Naive thymus-derived CD4-positive, alpha-beta T cell (primary cell): ENCODE measurements around the gene RASGRF1. TPM values are rescaled to one million over a fixed set of nuclear protein-coding genes. Genes with fewer than 3 reads are reported as not detected.

Experiments used
- ATAC-seq: fragments of 150-1000 bp; cut with Tn5 transposase; 2 replicates; pipeline ENCODE4 v1.10.0; 2021; ENCODE audit warnings: mild to moderate bottlenecking, moderate library complexity
- CTCF ChIA-PET: fragments of 350-600 bp; sonication (Branson Sonifier 250); formaldehyde crosslinking; loops from one replicate; lab custom pipeline; 2021; ENCODE audit warnings: antibody characterized with exemption; lab: Charles Lee
- POLR2A ChIA-PET: fragments of 350-600 bp; sonication (Branson Sonifier 250); formaldehyde crosslinking; loops from one replicate; lab custom pipeline; 2021; ENCODE audit warnings: antibody characterized with exemption, inconsistent platforms; lab: Charles Lee
- DNase-seq, 9 donors: peaks; one replicate each; pipeline versions ENCODE4 v3.0.0 to v3.0.0-alpha.2; 2020 to 2022; ENCODE audit warnings: mixed read lengths in 1 of 9
- H3K27ac ChIP-seq: one replicate; pipeline ENCODE4 v1.7.0; 2013; ENCODE audit warnings: mild to moderate bottlenecking, low read depth, low read length, moderate library complexity
- H3K27me3 ChIP-seq, 2 donors: one replicate each; pipeline ENCODE4 v1.7.0; 2013; ENCODE audit warnings: low read length in 2 of 2, mild to moderate bottlenecking in 2 of 2, moderate library complexity in 2 of 2; ENCODE audit not compliant: control insufficient read depth in 2 of 2, insufficient read depth in 2 of 2
- H3K36me3 ChIP-seq, 3 experiments: 1 replicate in 2 of 3; 2 replicates in 1 of 3; pipeline ENCODE4 v1.7.0; 2013; ENCODE audit warnings: low read length in 3 of 3, mild to moderate bottlenecking in 3 of 3, moderate library complexity in 1 of 3; ENCODE audit not compliant: insufficient read depth in 3 of 3, control insufficient read depth in 2 of 3
- H3K4me1 ChIP-seq, 2 donors: one replicate each; pipeline ENCODE4 v1.7.0; 2013; ENCODE audit warnings: low read length in 2 of 2, mild to moderate bottlenecking in 2 of 2, moderate library complexity in 1 of 2; ENCODE audit not compliant: control insufficient read depth in 2 of 2, insufficient read depth in 2 of 2
- H3K4me3 ChIP-seq: 2 replicates; pipeline ENCODE4 v1.7.0; 2013; ENCODE audit warnings: mild to moderate bottlenecking, low read length
- H3K9me3 ChIP-seq, 3 experiments: 1 replicate in 2 of 3; 2 replicates in 1 of 3; pipeline ENCODE4 v1.7.0; 2013; ENCODE audit warnings: low read length in 3 of 3; ENCODE audit not compliant: control insufficient read depth in 2 of 3
- H3K27ac Mint-ChIP-seq, 9 donors: one replicate each; pipeline ENCODE4 v1.8.0; 2020 to 2022; ENCODE audit warnings: mixed read lengths in 9 of 9, mild to moderate bottlenecking in 8 of 9, moderate library complexity in 5 of 9, inconsistent platforms in 2 of 9
- H3K27me3 Mint-ChIP-seq, 5 donors: one replicate each; pipeline ENCODE4 v1.8.0; 2021 to 2022; ENCODE audit warnings: mixed read lengths in 5 of 5, mild to moderate bottlenecking in 1 of 5
- H3K36me3 Mint-ChIP-seq, 5 donors: one replicate each; pipeline ENCODE4 v1.8.0; 2020 to 2022; ENCODE audit warnings: mixed read lengths in 5 of 5, mild to moderate bottlenecking in 3 of 5, inconsistent platforms in 1 of 5
- H3K4me1 Mint-ChIP-seq, 7 donors: one replicate each; pipeline ENCODE4 v1.8.0; 2020 to 2022; ENCODE audit warnings: mixed read lengths in 7 of 7, mild to moderate bottlenecking in 3 of 7, inconsistent platforms in 1 of 7
- H3K4me3 Mint-ChIP-seq, 10 donors: one replicate each; pipeline ENCODE4 v1.8.0; 2020 to 2022; ENCODE audit warnings: mild to moderate bottlenecking in 10 of 10, mixed read lengths in 10 of 10, moderate library complexity in 6 of 10, inconsistent platforms in 2 of 10
- H3K9me3 Mint-ChIP-seq, 11 donors: one replicate each; pipeline ENCODE4 v1.8.0; 2020 to 2022; ENCODE audit warnings: mixed read lengths in 11 of 11, mild to moderate bottlenecking in 4 of 11, inconsistent platforms in 1 of 11, moderate library complexity in 1 of 11
- intact Hi-C, 2 donors: fragments of 100-400 bp; cut with micrococcal nuclease; formaldehyde crosslinking; loops; one replicate each; pipeline ENCODE4 v1.15.1; 2023
- polyA plus RNA-seq, 2 donors: library from polyadenylated mRNA; unstranded; fragments of 300-500 nt; fragmentation: Illumina TruSeq; gene quantifications; one replicate each; pipeline ENCODE4 v1.2.3, GENCODE V29; 2021
- total RNA-seq, 6 experiments: library from RNA in 5 of 6; stranded (reverse) in 5 of 6; gene quantifications; 1 replicate in 5 of 6; 2 replicates in 1 of 6; pipeline ENCODE4 v1.2.3 and lab custom pipeline; 2021 to 2026

RASGRF1 gene
- total and polyA plus RNA-seq, 7 experiments from 2014 or later: 0.07 to 0.10 TPM; not detected in 5

DNA sequence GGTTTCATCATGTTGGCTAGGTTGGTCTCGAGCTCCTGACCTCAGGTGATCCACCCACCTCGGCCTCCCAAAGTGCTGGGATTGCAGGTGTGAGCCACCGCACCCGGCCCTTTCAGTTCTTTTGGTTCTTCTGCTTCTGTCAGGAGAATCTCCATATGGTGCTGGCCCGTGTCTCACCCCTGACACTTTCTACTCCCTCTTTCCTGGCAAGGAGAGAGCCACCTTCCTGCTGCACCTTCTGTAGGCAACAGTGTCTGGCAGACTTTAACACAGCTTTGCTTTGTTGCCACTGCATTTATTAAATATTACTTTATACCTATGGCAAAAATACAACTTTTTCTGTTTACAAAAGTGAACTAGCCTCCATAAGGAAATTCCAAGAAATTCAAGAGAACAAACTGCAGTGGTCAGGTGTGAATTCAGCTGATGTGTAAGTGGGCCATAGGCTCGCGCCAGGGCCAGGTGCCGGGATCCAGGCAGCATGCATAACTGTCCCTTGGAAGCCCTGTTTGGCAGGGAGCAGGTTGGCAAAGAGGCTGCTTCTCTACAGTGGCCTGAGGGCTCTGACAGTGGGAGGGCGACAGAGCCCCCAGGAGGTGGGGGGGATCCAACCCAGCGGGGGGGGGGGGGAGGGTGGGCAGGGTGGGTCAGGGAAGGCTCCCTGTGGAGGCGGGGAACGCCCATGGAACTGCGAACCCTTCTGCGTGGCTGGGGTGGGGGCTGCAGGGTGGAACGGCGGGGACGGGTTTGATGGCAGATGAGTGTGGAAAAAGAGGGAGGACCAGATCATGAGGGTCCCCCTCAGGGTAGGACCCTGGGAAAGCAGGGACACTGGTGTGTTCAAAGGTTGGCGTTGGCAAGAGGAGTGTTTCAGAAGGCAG is 166.9 kb downstream of the RASGRF1 start:
- Mint-ChIP-seq H3K9me3 (no peaks in the 10 kb centered on the region), H3K36me3 (peaks cover 0 to 24% (median 4%) of the 10 kb centered on the region in 5 donors), H3K27ac (peak overlapping the region in 3 of 9 donors; percentile 42 to 62 (median 62)), H3K4me3 (no peak overlapping the region), H3K27me3 (no peaks in the 10 kb centered on the region), H3K4me1 (peaks cover 0 to 6% (median 0%) of the 10 kb centered on the region in 7 donors)
- H3K4me3 ChIP-seq: no peak overlapping the region
- no peaks in the 10 kb centered on the region for H3K27me3 ChIP-seq
- POLR2A ChIA-PET: no interaction called here
- H3K36me3 ChIP-seq: peaks cover 3 to 39% (median 16%) of the 10 kb centered on the region in 3 experiments
- CTCF ChIA-PET: no interaction called here
- no peaks in the 10 kb centered on the region for H3K4me1 ChIP-seq
- DNase-seq (no peak), ATAC-seq (no peak)
- no peak overlapping the region for H3K27ac ChIP-seq
- no peaks in the 10 kb centered on the region for H3K9me3 ChIP-seq
- intact Hi-C loops: no loop called here

DNA sequence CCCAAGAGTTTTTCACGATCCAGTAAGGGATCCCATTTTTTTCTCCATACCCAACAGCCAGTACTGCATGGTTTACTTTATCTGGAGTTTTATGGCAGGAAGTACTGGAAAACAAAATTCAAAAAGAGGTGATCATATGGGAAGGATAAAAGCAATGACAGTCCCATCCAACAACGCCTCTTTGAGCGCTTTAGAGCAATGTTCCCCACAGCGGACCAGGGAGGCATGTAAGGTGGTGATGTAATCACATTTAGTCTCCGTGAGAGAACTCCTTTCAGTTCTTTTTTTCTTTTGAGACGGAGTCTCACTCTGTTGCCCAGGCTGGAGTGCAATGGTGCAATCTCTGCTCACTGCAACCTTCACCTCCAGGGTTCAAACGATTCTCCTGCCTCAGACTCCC is 167.6 kb downstream of the RASGRF1 start:
- Histone ChIP-seq H3K36me3 (peaks cover 3 to 45% (median 16%) of the 10 kb centered on the region in 3 experiments), H3K27ac (no peak overlapping the region), H3K27me3 (no peaks in the 10 kb centered on the region), H3K9me3 (no peaks in the 10 kb centered on the region), H3K4me1 (no peaks in the 10 kb centered on the region), H3K4me3 (no peak overlapping the region)
- DNase-seq: no peak
- ChIA-PET CTCF (no interaction called here), POLR2A (no interaction called here)
- peak overlapping the region in 1 of 9 donors; percentile 41 for H3K27ac Mint-ChIP-seq
- ATAC-seq: peak; percentile 28
- H3K4me3 Mint-ChIP-seq: no peak overlapping the region
- no peaks in the 10 kb centered on the region for H3K9me3 Mint-ChIP-seq
- peaks cover 0 to 6% (median 0%) of the 10 kb centered on the region in 7 donors for H3K4me1 Mint-ChIP-seq
- peaks cover 0 to 24% (median 4%) of the 10 kb centered on the region in 5 donors for H3K36me3 Mint-ChIP-seq
- intact Hi-C loops: no loop called here
- no peaks in the 10 kb centered on the region for H3K27me3 Mint-ChIP-seq

GRCh38 chr15:78922527-78922926 is 168.1 kb downstream of the RASGRF1 start:
- H3K27ac Mint-ChIP-seq: no peak overlapping the region
- ATAC-seq (no peak), DNase-seq (no peak)
- peaks cover 0 to 6% (median 0%) of the 10 kb centered on the region in 7 donors for H3K4me1 Mint-ChIP-seq
- ChIA-PET CTCF (no interaction called here), POLR2A (no interaction called here)
- Histone ChIP-seq H3K27me3 (no peaks in the 10 kb centered on the region), H3K4me1 (no peaks in the 10 kb centered on the region), H3K36me3 (peaks cover 5 to 49% (median 16%) of the 10 kb centered on the region in 3 experiments), H3K27ac (no peak overlapping the region), H3K9me3 (no peaks in the 10 kb centered on the region), H3K4me3 (no peak overlapping the region)
- H3K4me3 Mint-ChIP-seq: no peak overlapping the region
- peaks cover 0 to 20% (median 4%) of the 10 kb centered on the region in 5 donors for H3K36me3 Mint-ChIP-seq
- H3K27me3 Mint-ChIP-seq: no peaks in the 10 kb centered on the region
- intact Hi-C loops: no loop called here
- H3K9me3 Mint-ChIP-seq: no peaks in the 10 kb centered on the region

DNA sequence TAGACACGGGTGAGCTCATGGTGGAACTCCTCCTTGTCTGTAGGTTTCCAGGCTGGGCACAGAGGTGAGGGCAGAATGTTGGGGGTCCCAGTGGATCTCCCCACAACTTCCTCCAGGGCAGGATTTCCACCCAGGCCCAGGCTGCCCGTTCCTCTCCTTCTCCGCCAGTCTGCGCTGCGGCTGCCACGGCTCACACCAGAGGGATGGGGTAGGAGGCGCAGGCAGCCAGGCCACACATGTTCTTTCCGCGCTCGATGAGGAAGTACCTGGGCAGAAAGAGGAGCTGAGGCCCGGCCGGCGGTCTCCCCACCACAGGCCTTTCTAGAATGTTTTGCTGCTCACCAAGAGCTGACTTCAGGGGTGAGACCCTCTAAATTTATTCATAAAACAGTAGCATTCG is 168.6 kb downstream of the RASGRF1 start:
- peaks cover 6 to 49% (median 16%) of the 10 kb centered on the region in 3 experiments for H3K36me3 ChIP-seq
- no peak overlapping the region for H3K4me3 ChIP-seq
- Mint-ChIP-seq H3K27me3 (no peaks in the 10 kb centered on the region), H3K4me1 (peaks cover 0 to 6% (median 2%) of the 10 kb centered on the region in 7 donors), H3K4me3 (no peak overlapping the region), H3K36me3 (peaks cover 0 to 14% (median 4%) of the 10 kb centered on the region in 5 donors), H3K27ac (no peak overlapping the region), H3K9me3 (no peaks in the 10 kb centered on the region)
- no peaks in the 10 kb centered on the region for H3K4me1 ChIP-seq
- no peaks in the 10 kb centered on the region for H3K9me3 ChIP-seq
- intact Hi-C loops: no loop called here
- no peak for ATAC-seq
- no peak for DNase-seq
- ChIA-PET CTCF (no interaction called here), POLR2A (no interaction called here)
- H3K27ac ChIP-seq: no peak overlapping the region
- no peaks in the 10 kb centered on the region for H3K27me3 ChIP-seq

DNA sequence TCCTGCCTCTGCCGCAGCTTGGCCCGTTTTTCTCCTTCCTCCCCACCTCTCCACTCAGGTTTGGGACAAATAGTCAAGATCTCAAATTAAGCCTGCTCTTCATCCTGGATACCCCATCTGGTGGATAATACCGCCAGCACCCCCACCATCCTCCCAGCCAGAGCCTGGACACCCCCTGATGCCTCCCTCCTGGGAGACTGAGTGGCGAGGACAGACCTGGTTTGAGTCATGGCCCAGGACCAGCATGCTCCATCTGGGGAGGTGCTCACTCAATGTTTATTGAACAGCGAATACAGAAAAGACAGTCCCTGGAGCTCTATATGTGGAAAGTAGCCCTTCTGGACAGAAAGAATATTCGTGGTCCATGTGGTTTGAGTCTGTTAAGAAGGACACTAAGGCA is 169.1 kb downstream of the RASGRF1 start:
- POLR2A ChIA-PET: no interaction called here
- H3K4me3 Mint-ChIP-seq: no peak overlapping the region
- peaks cover 0 to 6% (median 4%) of the 10 kb centered on the region in 7 donors for H3K4me1 Mint-ChIP-seq
- H3K36me3 Mint-ChIP-seq: peaks cover 0 to 11% (median 4%) of the 10 kb centered on the region in 5 donors
- no peak overlapping the region for H3K4me3 ChIP-seq
- no peak for ATAC-seq
- intact Hi-C loops: no loop called here
- H3K27me3 Mint-ChIP-seq: no peaks in the 10 kb centered on the region
- H3K36me3 ChIP-seq: peaks cover 6 to 49% (median 16%) of the 10 kb centered on the region in 3 experiments
- H3K4me1 ChIP-seq: no peaks in the 10 kb centered on the region
- DNase-seq: no peak
- no peaks in the 10 kb centered on the region for H3K9me3 Mint-ChIP-seq
- no peaks in the 10 kb centered on the region for H3K9me3 ChIP-seq
- no peak overlapping the region for H3K27ac ChIP-seq
- H3K27me3 ChIP-seq: no peaks in the 10 kb centered on the region
- no peak overlapping the region for H3K27ac Mint-ChIP-seq
- CTCF ChIA-PET: no interaction called here

GRCh38 chr15:78917888-78918287 is 172.7 kb downstream of the RASGRF1 start:
- CTCF ChIA-PET: no interaction called here
- no peak for DNase-seq
- H3K27ac Mint-ChIP-seq: no peak overlapping the region
- peaks cover 0 to 1% (median 0%) of the 10 kb centered on the region in 11 donors for H3K9me3 Mint-ChIP-seq
- POLR2A ChIA-PET: no interaction called here
- Histone ChIP-seq H3K36me3 (peaks cover 6 to 69% (median 16%) of the 10 kb centered on the region in 3 experiments), H3K9me3 (no peaks in the 10 kb centered on the region), H3K27me3 (no peaks in the 10 kb centered on the region), H3K4me1 (no peaks in the 10 kb centered on the region), H3K4me3 (no peak overlapping the region), H3K27ac (no peak overlapping the region)
- no peak for ATAC-seq
- peaks cover 0 to 7% (median 4%) of the 10 kb centered on the region in 5 donors for H3K36me3 Mint-ChIP-seq
- intact Hi-C loops: no loop called here
- H3K4me1 Mint-ChIP-seq: peaks cover 0 to 15% (median 3%) of the 10 kb centered on the region in 7 donors
- no peaks in the 10 kb centered on the region for H3K27me3 Mint-ChIP-seq
- no peak overlapping the region for H3K4me3 Mint-ChIP-seq
